ENCODE data around the gene KCTD11.

GRCh38 chr17:7318121-7318860 lies 33.7 kb upstream of the KCTD11 start:
- no peak for TF ChIP-seq EP300 (IDR thresholded peaks at IDR 0.05)
- no peak for TF ChIP-seq CTCF (IDR thresholded peaks at IDR 0.05)
- no peak for TF ChIP-seq POLR2A (IDR thresholded peaks at IDR 0.05)
- no peak for TF ChIP-seq POLR2AphosphoS5 (IDR thresholded peaks at IDR 0.05)
